HepG2 (cell line): ENCODE results near the gene INTS1. TPM values are rescaled to one million over a fixed set of nuclear protein-coding genes. Genes with fewer than 3 reads are reported as not detected.
A peak's percentile ranks its signal among the peaks of the same experiment; 100 is the strongest.

Experiments used
- E2F2 ChIP-seq: sonication (generic); formaldehyde crosslinking; IDR thresholded peaks from 2 replicates; pipeline ENCODE4 v1.4.0; 2020; ENCODE audit warnings: missing genetic modification reagents, borderline replicate concordance
- NFAT5 ChIP-seq: sonication (generic); formaldehyde crosslinking; IDR thresholded peaks from 2 replicates; pipeline ENCODE4 v1.4.0; 2020; ENCODE audit warnings: missing genetic modification reagents
- PAF1 ChIP-seq: IDR thresholded peaks from 2 replicates; pipeline ENCODE4 v1.6.1; 2016; ENCODE audit warnings: missing genetic modification reagents, missing compliant biosample characterization
- PBX2 ChIP-seq: IDR thresholded peaks from 2 replicates; pipeline ENCODE4 v1.6.1; 2016; ENCODE audit warnings: control low read depth
- POLR2AphosphoS5 ChIP-seq: IDR thresholded peaks from 2 replicates; pipeline ENCODE4 v1.6.1; 2012; ENCODE audit warnings: low read depth, low read length
- RFXAP ChIP-seq: sonication (generic); formaldehyde crosslinking; IDR thresholded peaks from 2 replicates; pipeline ENCODE4 v1.4.0; 2020; ENCODE audit warnings: missing genetic modification reagents, borderline replicate concordance
- SAP130 ChIP-seq: IDR thresholded peaks from 2 replicates; pipeline ENCODE4 v1.6.1; 2016; ENCODE audit warnings: low read depth
- SP2 ChIP-seq: sonication (generic); formaldehyde crosslinking; IDR thresholded peaks from 2 replicates; pipeline ENCODE4 v1.5.1; 2020; ENCODE audit warnings: mild to moderate bottlenecking, missing genetic modification reagents
- TAF15 ChIP-seq: fragments of 200-400 bp; formaldehyde crosslinking; IDR thresholded peaks from one replicate; pipeline ENCODE4 v1.6.1; 2018; ENCODE audit warnings: mild to moderate bottlenecking, low read depth, low read length; ENCODE audit not compliant: poor library complexity, severe bottlenecking
- TBX3 ChIP-seq: fragments of 450-650 bp; IDR thresholded peaks from 2 replicates; pipeline ENCODE4 v1.6.1; 2017; ENCODE audit warnings: antibody characterized with exemption, mild to moderate bottlenecking, inconsistent platforms, borderline replicate concordance
- ZC3H13 ChIP-seq: sonication (generic); formaldehyde crosslinking; IDR thresholded peaks from 2 replicates; pipeline ENCODE4 v1.8.1; 2023; ENCODE audit warnings: mild to moderate bottlenecking, missing genetic modification reagents, moderate library complexity
- ZFP91 ChIP-seq: sonication (generic); formaldehyde crosslinking; IDR thresholded peaks from 2 replicates; pipeline ENCODE4 v1.9.0; 2022; ENCODE audit warnings: missing genetic modification reagents, mild to moderate bottlenecking, borderline replicate concordance
- ZNF770 ChIP-seq: sonication (generic); formaldehyde crosslinking; IDR thresholded peaks from 2 replicates; pipeline ENCODE4 v1.5.0; 2020; ENCODE audit warnings: mild to moderate bottlenecking, missing genetic modification reagents
- ZNF776 ChIP-seq: sonication (generic); formaldehyde crosslinking; IDR thresholded peaks from 2 replicates; pipeline ENCODE4 v1.4.0; 2020; ENCODE audit warnings: mild to moderate bottlenecking, missing genetic modification reagents
- polyA plus RNA-seq, 8 experiments: library from polyadenylated mRNA; depleted of rRNA in 3 of 8; stranded (reverse) in 7 of 8; unstranded in 1 of 8; fragments of >200 nt; fragmentation: Illumina TruSeq in 4 of 8; extraction: Trizol in 4 of 8; gene quantifications; 2 replicates each; pipeline versions ENCODE4 v1.2.1 to v1.2.3, GENCODE V29; 2011 to 2016; ENCODE audit warnings: low read depth in 4 of 8, missing spikeins in 1 of 8, mixed read lengths in 1 of 8; ENCODE audit not compliant: insufficient read depth in 1 of 8
- total RNA-seq, 5 experiments: library from RNA; depleted of rRNA; stranded (reverse); fragments of >200 nt; fragmentation: Illumina TruSeq; extraction: Trizol; gene quantifications; 2 replicates each; pipeline ENCODE4 v1.2.3, GENCODE V29; 2016; ENCODE audit warnings: low read depth in 1 of 5

Gene INTS1
- total and polyA plus RNA-seq, 2 of the 13 experiments (the other 11 are each of a cell fraction or from before 2014, with no cell fraction given), result 13.7 to 29.0 TPM

- 0 out of 2 replicates have a peak, but pooled peaks have one; percentile 8 for TF ChIP-seq ZFP91 (CRISPR knock-in tag)
- TF ChIP-seq PAF1 (CRISPR knock-in tag), result peak; percentile 59; the same call in 1 of the 2 replicates
- no peak for TF ChIP-seq E2F2 (CRISPR knock-in tag)
- peak; percentile 17; the same call in 1 of the 2 replicates for TF ChIP-seq SP2 (CRISPR knock-in tag)
- no peak for TF ChIP-seq ZC3H13 (CRISPR knock-in tag)
- TF ChIP-seq NFAT5, result no peak
- TF ChIP-seq TAF15, result peak; percentile 5
- peak; percentile 25; the same call in 1 of the 2 replicates for TF ChIP-seq POLR2AphosphoS5
- 0 out of 2 replicates have a peak, but pooled peaks have one; percentile 33 for TF ChIP-seq RFXAP (CRISPR knock-in tag)
- TF ChIP-seq PBX2 (CRISPR knock-in tag), result no peak
- no peak for TF ChIP-seq SAP130
- TF ChIP-seq TBX3, result no peak
- TF ChIP-seq ZNF770, result peak; percentile 62; the same call in 1 of the 2 replicates
- 0 out of 2 replicates have a peak, but pooled peaks have one; percentile 6 for TF ChIP-seq ZNF776 (CRISPR knock-in tag)
These were observed 38.9 kb upstream of the INTS1 start (continued) for GRCh38 chr7:1542841-1543747.
